Stimulated activated CD8-positive, alpha-beta memory T cell treated with anti-CD3 and anti-CD28 coated beads, Interleukin-12 subunit alpha, Interleukin-12 subunit beta, amount 100 ng/mL, for 24 hours (primary cell): Measurements from ENCODE around the gene PHACTR2.

Source experiments
- DNase-seq: peaks from one replicate; pipeline ENCODE4 v3.0.0-alpha.2; 2020; ENCODE audit errors: extremely low read depth

The PHACTR2 gene

DNA sequence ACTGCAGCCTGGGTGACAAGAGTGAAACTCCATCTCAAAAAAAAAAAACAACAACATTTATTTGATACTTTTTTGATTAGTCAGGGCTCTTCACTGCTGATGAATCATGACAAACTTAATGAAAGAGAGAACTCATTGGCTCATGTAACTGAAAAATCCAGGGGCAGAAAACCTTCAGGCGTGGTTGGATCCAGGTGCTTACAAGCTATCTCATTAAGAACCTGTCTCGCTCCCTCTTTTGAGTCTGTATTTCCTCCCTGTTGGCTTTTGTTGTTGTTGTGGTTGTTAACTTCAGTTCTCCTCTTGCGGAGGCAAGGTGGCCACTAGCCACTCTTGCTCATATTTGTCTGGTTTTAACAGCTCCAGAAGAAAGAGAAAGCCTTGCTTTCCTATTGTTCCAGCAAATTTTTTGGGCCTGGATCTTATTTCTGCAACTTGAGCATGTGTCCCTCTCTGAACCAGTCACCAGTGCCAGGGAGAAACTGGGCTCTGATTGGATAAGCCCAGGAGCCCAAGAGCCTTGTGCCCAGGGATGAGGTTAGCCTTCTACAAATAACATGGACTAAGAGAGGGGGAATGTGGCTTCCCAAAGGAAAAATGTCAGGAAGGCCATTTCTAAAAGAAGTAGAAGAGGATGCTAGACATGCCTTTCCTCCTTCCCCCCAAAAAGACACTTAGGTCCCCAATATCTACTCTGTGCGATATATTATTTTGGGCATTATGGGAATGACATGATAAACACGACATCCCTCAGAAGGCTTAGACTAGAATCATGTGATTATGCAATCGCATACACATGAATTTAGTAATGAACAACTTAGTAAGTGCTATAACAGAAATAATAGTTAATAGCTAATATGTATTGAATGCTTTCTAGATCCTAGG lies 64.5 kb downstream of the PHACTR2 start:
- DNase-seq, result no peak

DNA sequence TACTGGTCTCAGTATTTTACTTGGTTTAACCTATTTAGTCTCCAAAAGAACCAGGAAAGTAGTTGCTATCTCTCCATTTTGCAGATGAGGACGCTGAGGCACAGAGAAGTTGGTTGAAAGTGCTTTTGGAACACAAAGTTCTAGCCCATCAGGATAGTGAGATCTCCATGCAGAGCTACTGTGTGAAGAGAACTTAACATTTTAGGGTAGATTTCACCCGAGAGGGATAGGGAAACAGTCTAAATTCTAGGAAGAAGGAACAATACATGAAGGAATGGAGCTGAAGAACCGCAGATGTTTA lies 65.1 kb downstream of the PHACTR2 start:
- DNase-seq, result no peak

DNA sequence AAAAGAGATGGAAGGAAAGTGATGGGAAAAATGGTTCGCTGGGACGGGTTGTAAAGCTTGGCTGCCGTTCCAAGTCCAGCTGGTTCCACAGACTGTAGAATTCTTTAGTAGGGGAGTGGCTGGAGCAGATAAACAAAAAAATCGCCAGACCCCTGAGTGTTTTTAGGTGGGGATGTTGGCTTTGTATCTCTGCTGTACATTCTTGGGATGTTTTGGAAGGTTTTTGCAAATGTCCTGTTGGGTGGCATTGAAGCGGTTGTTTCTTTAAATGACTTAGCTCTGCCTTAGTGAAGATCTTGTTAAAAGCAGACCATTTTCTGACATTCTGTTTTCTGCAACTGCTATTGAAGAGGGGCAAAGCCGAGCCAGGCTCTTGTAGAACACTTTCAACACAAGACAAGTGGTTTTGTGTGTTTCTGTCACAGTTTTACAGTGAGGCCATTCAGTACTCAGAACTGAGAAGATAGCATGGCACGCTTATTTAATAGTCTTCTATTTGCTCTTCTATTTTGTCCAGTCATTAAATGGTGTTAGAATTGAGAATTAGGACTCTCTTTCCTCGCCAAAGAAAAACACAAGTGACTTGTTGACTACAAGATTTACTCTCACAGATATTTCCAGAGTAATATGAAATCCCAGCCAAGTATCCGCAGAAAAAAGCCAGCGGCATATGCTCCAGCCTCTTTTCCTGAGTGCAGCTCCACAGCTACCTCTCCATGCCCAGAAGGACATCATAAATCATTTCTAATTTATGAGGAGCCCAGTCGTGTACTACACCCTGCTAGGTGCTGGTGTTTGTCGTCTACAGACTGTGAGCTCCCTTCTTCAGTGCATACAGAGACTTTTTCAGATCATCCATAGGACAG lies 65.8 kb downstream of the PHACTR2 start:
- no peak for DNase-seq

DNA sequence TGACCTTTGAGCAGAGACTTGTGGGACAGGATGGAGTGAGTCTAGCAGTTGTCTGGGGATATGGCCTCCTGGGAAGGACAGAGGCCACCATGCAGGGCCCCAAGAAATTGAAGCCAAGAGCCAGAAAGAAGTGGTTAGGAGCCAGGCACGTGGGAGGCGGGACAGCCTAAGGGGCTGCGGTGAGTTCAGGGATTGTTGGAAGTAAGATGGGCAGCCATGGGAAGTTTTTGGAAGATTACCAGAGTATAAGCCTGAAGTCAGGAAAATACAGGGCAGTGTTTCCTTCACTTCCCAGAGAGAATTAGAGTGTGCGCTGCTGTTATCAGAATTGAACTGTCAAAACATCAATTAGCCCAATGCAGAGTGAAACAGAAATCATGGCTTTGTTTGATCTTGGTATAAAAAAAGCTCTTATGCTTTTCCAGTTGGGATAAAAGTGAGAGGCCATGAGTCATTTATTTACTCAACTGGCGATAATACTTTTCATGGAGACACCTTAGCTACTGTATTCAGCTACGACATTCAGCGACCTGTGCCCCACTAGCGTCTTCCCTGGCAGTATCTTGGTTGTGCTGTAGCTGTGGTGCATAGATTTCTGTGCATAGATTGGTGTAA lies 66.9 kb downstream of the PHACTR2 start:
- DNase-seq, result no peak

DNA sequence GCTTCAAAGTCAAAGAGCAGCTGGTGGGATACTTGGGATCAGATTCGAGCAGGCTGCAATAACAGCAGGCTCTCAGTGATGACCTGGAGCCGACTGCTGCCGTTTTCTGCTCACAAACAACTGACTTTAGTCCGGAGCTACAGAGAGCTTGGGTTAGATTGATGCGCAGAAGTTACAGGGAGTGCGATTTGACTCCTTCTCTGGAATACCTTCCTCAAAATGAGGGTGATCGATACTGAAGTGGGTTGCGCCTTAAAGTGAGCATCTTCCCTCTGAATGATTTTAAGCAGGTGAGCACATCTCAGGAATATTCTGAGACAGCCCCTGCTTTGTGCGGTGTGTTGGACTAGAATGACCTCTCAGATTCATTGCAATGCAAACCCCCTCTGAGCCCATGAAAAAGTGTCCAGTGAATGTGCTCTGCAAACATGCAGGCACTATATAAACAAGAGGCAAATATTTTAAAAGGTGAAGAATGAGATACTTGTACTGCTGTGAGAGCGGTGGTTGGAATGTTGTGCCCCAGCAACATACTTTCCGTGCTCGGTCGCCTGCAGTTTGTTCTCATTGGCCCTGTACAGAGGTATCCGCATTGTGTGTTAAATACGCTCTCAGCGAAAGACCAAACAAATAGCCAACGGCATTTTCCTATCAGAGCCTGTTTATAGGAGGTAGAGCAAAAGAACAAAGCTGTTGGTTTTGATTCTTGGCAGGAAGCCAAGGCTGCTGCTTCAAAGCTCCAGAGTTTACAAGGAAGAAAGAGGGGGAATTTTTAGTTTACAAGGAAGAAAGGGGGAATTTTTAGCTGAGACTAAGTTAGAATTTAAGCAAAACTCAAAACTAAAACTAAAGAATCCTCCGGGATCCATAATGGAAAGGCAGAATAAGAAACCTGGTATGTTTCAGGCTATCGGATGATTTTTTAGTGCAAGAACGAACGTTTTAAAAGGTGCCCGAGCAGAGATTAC lies 67.7 kb downstream of the PHACTR2 start:
- no peak for DNase-seq

DNA sequence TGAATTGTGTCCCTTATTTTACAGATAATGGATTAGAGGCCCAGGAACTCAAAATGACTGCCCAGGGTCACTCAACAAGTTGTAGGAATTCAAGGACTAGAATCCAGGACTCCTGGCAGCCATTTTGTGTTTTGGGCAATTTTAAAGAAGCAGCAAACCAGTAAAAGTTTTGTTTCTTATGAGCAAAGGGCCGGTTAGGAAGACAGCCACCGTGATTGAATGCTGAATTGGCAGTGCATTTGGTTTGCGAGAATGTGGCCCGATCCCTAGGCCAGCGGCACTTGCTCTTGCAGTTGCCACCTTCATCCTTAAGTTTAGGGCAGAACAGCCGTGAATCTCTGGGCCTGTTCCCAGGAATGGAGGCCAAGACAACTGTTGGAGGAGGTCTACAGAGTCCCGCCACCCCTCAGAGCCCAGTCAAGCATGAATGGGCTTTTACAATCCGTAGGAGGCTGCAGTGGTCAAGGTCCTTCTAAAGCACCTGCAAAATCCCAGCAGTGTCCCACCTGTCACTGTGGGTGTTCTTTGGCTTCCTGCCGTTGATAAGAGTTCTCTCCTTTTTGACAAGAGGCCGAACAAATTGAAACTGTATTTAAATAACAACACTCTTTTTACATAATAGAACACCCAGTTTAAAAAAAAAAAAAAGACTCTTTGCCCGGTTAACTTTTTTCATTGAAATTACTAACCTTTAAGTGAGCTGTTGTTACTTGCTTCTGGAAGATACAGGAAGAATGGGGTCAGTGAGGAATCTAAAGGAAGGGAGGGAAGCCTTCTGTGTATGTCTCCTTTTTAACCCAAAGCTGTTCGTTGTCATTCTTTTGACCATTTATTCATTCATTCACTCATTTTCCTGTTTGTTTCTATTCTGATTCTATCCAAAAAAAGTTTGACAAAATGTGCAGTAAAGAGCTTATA lies 68.7 kb downstream of the PHACTR2 start:
- DNase-seq, result no peak

DNA sequence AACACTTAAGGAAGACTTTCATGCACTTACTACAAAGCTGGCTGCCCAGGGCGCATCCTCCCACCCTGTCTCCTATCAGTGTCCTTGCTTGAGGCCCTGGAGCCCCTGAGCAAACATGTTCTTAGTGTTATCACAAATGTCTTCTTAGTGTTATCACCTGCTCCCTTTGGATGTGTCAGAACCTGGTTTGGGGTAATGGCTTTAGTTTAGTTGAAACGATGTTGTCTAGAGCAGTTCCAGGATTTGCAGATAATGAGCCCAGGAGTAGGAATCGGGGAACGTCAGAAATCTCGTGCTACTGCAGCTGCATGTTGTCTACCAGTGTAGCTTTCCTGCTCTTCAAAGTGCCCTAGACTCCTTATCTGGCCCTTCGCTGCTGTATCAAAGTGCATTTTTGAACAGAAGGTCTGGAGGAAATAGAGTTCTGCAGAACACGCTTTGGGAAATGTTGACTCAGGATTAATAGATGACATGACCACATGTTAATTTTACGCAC lies 69.6 kb downstream of the PHACTR2 start:
- no peak for DNase-seq

DNA sequence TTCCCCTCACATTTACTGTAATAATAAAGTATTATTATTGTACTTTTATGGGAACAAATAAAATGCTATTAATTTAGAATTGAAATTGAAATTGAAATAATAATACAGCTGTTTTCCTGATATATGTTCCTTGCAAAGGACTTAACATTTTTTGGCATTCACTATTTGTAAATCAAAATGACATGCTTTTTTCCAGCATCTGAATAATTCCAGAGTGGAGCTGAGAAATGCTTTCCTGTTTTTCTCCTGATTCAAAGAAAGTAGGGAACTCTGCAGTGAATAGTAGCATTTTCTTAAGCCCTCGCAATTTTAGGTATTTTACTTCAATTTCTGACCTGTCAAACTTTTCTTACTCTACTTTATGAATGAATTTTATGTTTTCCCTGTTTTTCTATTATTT lies 72.1 kb downstream of the PHACTR2 start:
- DNase-seq, result no peak

DNA sequence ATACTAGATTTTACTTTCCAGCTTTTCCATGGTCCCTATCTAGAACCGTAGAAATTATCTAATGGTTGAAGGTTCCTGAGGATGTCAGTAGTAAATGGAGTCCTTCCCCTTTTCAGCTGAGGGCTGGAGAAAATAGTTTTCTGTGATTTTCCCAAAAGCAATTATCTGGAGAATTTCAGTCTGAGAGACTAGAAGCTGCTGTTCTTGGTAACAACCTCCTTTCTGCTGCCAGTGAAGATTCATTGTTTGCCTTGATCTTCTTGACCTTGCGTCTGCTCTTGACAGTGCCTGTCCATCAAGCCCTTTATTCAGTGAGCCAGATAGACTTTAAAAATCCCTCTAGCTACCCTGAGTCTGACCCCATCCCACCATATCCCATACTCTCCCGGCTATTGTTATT lies 73.1 kb downstream of the PHACTR2 start:
- no peak for DNase-seq

DNA sequence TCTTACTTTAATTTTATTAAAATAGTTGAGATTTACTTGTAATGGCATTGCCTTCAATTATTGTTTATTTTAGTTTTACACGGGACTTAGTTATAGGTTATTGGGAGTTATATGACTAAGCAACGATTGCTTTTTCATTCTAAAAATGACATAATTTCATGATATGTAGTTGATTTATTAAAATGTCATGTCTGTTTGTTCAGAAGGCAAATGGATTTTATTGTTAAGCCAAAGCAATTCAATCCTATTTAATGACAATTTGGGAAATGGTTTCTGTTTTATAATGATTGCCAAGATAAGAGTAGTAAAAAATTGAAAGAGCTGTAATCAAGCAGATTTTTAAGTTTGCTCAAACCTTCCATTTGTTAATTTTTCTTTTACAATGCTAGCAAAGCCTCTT lies 74.7 kb downstream of the PHACTR2 start:
- no peak for DNase-seq

DNA sequence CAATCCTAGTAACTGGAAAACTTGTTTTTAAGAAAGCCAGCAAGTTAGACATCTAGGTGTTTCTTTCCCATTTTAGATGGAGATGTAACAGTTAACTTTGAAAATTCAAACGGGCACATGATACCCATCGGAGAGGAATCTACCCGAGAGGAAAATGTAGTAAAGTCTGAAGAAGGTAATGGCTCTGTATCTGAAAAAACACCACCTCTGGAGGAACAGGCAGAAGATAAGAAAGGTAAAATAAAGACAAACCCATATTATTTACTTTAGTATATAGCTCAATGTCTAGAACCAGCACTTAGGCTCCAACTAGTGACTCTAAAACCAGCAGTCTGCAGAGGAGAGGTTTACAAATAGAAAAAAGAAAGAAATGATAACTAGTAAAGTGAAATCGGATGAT lies 75.9 kb downstream of the PHACTR2 start:
- no peak for DNase-seq

DNA sequence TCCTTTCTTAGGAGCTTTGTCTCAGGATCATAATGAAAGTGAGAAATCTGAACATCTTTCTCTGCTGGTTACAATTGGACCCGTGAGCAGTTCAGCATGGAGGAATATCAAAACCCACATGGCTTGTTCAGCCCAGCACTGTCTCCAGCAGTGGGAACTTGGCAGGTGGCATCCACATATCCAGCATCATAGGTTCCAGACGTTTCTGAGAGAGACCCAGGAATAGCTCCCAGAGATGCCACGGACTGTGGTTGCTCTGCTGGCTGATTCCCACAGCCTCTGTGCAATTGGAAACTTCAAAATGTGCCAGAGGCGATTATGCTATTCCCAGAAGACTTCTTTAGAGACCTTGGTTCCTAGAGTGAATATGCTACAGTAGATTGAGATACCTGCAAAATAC lies 76.4 kb downstream of the PHACTR2 start:
- DNase-seq, result no peak

DNA sequence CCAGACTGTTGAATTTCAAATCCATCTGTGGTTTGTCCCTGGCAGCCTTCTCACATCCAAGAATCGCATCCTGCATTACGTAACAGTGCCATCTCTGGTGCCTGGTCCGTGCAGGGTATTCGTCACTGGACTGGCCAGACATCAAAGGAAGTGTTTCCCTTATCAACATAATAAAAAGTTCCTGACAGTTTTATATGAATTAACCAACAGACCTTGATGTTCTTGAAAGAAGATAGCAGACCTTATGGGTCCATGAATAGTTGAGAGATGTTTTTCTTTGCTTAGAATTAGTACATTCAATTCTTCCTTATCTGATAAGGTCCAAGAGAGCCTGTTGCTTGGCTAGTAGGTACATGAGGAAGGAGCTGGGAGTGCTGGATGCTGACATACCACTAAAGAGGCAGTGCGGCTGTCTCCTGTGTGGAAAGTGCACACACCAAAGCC lies 77.6 kb downstream of the PHACTR2 start:
- DNase-seq, result no peak

DNA sequence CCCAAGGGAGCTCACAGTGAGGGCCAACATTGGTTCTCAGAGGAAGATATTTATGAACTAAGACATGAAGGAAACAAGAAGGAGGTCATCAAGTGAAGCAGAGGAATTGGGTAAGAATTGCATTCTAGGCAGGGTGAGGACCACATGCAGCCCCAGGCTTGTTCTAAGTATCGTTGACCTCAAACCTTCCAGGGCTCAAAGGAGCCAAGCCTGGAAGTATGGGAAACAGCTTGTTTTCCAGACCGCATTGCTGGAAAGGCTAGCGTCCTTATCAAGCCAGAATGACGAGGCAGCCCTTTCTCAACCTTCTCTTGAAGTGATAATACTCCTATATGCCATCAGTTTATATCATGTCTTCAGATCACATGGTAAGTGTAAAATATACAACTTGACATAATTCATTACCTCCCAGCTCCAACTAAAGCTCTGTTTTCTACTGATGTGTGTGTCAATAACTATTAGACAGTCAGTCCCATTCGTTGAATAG lies 79.6 kb downstream of the PHACTR2 start:
- DNase-seq, result no peak

DNA sequence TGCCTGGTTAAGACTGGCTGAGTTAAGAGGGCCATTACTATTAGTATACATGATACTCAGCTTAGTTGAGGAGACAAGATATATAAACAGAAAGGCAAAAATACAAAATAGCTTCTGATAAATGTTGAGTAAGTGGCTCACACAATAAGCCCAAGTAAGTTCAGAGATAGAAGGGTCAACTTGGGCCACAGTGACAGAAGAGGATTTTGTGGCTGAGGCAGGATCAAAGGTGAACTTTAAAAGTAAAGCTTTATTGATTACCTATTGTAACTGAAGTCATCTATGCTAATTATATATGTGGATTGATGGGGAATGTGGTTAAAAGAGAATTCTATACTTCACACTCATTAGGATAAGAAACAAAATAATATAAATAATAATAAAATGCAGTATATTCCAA lies 80.8 kb downstream of the PHACTR2 start:
- DNase-seq, result no peak

DNA sequence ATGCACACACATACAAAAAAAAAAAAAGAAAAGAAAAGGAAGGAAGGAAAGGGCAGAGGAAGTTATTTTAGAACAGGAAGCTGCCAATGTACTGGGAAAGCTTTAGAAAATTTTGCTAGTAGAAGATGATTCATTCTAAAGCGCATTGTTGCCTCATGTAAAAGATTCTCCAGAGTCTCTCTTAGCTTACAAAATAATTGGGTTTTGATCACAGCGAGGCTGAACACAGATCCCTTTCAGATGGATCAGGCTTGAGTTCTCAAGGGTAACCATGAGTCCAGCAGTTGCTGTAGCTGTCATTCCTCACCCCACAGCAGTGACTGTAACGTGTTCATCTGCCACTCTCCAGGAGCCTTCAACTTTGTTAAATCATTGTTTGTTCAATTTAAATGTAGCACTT lies 81.9 kb downstream of the PHACTR2 start:
- DNase-seq, result no peak

DNA sequence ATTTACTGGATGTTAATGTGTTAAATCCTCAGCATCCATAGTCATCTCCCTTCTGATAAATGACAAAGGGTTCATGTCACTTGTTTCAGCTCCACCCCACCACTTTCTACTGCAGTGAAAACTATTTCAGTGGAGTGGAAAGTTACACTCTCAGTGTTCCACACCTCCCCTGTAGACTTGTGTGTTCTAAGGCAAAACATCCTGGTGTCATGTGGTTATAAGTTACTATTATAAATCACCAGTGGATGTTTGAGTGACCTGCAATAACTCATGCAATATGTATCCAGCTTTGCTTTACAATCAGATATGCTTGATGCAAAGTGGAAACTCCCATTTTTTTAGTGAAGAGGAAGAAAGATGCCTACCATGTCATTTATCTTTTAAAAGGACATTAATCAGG lies 83.3 kb downstream of the PHACTR2 start:
- no peak for DNase-seq

DNA sequence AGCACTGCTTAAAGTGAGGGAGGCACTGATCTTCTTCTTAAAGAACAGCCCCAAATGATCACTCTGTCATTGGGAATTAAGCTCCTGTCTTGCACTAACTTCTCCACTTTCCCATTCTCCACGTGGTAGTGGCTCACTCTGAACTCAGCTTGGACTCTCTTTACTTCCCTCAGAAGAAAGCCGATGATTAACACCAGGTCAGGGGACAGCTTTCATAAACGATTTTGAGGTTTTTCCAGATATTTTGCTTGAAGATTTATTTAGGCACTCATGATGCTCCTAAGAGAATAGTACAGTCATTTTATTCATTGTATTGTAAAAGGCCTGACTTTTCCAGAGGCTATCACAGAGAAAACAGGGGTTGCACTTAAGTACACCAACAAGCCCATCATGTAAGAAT lies 84.4 kb downstream of the PHACTR2 start:
- DNase-seq, result no peak

DNA sequence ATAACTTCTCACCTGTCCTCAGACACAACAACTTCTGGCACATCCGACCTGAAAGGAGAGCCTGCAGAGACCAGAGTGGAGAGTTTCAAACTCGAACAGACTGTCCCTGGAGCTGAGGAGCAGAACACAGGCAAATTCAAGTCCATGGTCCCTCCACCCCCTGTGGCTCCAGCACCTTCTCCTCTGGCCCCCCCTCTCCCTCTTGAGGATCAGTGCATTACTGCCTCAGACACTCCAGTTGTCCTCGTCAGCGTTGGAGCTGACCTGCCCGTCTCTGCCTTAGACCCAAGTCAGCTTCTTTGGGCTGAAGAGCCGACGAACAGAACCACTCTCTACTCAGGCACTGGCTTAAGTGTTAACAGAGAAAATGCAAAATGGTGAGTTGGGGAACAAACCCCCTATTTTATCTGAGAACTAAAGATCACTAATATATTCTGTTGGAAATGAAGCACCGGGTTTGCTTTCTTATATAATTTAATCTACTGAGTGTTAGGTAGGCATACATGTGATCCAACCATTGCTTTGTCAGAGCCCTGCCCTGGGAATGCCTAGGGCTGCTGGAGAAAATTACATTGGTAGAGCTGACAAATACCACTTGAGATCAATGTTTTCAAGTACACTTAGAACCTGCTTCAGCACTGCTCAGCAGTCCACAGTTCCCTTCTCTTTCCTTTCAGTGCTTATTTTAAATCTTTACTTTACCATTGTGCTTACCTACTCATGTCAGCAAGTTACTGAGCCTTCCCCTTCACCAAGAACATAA lies 87.8 kb downstream of the PHACTR2 start:
- no peak for DNase-seq
